GM19397 (cell line): Measurements from ENCODE around the gene ITGB8.
"Not testable (repeated sequence)": the region's sequence is repeated elsewhere in the genome, so short reads cannot be mapped to it uniquely, and the experiment has no call there.

Experiments used
- ATAC-seq: cut with Tn5 transposase; IDR thresholded peaks from one replicate; pipeline ENCODE4 v1.9.1; 2021; ENCODE audit warnings: mild to moderate bottlenecking, moderate library complexity; ENCODE audit not compliant: unreplicated experiment

Gene ITGB8

DNA sequence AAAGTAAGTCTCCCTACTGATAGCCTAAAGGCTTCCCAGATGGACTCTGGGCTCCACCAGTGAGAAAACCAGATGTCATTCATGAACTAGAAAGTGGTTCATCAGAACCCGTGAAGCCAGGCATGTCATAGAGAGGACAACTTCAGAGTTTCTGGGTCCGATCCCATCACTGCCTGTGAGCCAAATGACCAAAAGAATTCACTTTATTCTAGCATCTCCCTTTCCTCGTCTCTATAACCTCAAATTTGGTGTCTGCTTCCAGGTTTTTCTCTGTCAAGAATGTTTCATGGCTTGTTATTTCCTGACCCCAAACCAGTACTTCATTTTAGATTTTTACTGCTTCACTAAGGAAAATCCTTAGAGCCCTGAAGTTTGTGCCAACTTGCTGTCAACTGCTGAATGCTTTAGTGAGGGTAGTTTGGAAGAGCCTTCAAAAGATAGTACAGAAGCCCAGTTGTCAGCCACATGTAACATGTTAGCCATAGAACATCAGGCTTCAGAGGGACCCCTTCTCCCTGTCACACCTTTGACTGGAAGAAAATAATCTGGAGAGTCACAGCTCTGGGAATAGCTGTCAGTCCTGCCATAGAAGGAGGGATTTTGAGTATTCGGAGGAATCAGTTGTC lies 34.0 kb downstream of the ITGB8 start:
- no peak for ATAC-seq

- no peak for ATAC-seq
Measured at GRCh38 chr7:20365486-20365885, 34.8 kb downstream of the ITGB8 start.

GRCh38 chr7:20374399-20374798 lies 43.7 kb downstream of the ITGB8 start:
- ATAC-seq, result no peak

- ATAC-seq, result no peak
Measured at GRCh38 chr7:20376796-20377195, 46.1 kb downstream of the ITGB8 start.

- ATAC-seq, result no peak
Measured at GRCh38 chr7:20381406-20382034, 50.8 kb downstream of the ITGB8 start.

GRCh38 chr7:20383351-20383750 lies 52.7 kb downstream of the ITGB8 start:
- no peak for ATAC-seq

DNA sequence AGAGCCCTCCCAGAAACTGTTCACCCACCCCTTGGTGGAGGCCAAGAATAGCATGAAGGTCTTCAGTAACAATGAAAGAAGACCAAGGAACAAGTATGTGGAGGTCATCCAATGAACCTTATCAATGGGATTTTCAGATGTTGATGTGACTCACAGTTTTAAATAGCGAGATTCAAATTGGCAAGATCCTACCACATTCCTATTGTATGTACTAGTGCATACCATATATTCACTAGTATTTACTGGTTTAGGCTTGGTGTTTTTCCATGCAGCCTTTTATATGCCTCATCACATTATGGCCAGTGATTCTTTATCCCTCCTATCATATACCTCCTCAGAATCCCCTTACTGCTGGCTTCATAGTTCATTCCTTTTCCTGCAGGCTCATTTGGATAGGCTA lies 54.4 kb downstream of the ITGB8 start:
- no peak for ATAC-seq

DNA sequence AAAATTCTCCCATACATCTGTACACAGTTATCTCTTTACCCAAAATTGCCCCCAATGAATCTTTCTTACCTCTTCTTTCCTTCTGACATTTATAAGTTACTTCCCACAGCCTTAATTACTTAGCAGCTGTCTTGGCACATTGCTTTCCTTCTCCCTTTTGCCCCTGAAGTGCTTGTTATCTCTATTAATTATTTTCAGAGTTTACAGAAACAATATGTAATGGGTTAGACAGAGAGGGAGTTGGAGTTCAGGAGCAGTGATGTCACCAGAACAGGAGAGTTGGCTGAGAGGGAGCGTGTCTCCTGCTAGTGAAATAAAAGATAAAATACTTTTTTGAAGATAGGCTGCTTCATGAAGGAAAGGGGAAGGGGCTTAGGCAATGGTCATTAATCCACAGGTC lies 57.4 kb downstream of the ITGB8 start:
- no peak for ATAC-seq

DNA sequence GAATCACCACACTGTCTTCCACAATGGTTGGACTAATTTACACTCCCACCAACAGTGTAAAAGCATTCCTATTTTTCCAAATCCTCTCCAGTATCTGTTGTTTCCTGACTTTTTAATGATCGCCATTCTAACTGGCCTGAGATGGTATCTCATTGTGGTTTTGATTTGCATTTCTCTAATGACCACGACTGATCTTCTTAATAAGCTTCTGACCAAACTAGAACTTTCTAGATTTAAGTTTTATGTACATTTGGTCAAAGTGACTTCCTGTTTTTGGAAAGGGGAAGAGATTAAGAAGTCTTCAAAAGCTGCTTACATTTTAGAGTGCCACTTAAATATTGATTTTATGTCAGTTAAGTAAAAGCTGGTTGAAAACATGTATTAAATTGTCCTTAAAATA lies 58.5 kb downstream of the ITGB8 start:
- not testable (repeated sequence) for ATAC-seq

GRCh38 chr7:20393021-20393610 lies 62.4 kb downstream of the ITGB8 start:
- no peak for ATAC-seq

- no peak for ATAC-seq
Measured at GRCh38 chr7:20393616-20394015, 62.9 kb downstream of the ITGB8 start.

GRCh38 chr7:20394284-20394683 lies 63.6 kb downstream of the ITGB8 start:
- ATAC-seq, result no peak

GRCh38 chr7:20395104-20395503 lies 64.4 kb downstream of the ITGB8 start:
- no peak for ATAC-seq

- ATAC-seq, result peak; percentile 54
Measured at GRCh38 chr7:20395511-20395910, 64.8 kb downstream of the ITGB8 start.

GRCh38 chr7:20399521-20399920 lies 68.8 kb downstream of the ITGB8 start:
- no peak for ATAC-seq

- ATAC-seq, result no peak
Measured at GRCh38 chr7:20401861-20402746, 71.4 kb downstream of the ITGB8 start.

DNA sequence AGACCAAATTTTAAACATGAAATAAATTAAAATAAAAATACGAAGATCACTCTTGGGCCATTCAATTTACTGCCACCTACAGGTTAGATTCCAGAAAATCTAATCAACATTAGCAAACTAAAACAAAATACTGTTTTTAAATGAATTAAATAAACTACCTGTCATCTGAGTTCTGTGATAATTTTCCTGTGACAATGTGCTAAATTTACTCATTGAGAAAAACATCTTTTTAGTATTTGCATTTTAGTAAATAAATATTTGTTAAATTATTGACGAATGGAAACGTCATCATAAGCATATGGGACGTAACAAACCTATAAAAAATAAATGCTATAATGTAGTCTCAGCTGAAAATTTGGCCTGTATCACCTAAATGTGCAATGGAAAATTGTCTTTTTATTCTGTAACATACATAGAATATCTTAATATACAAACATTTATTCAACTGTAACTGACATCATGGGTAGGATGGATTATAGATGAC lies 72.1 kb downstream of the ITGB8 start:
- no peak for ATAC-seq

DNA sequence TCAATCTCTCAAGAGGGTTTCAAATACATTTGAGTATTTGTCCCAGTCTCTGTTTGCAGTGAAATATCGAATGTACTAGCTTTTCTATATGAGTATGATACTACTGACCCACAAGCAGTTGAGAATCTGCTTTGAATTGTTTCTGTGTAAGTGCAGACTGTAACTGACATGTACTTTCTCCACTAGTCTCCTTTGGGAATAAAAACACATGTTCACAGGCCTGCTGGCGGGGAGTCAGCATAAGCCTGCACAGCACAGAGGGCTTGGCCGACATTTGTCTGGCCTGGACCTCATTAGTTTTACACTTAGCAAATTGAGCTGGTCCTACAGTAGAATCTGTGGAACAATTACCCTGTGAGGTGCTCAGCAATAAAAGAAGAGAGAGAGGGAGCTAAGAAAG lies 72.6 kb downstream of the ITGB8 start:
- no peak for ATAC-seq

- ATAC-seq, result no peak
Measured at GRCh38 chr7:20404320-20404719, 73.6 kb downstream of the ITGB8 start.

- ATAC-seq, result no peak
Measured at GRCh38 chr7:20407585-20408466, 77.1 kb downstream of the ITGB8 start.

DNA sequence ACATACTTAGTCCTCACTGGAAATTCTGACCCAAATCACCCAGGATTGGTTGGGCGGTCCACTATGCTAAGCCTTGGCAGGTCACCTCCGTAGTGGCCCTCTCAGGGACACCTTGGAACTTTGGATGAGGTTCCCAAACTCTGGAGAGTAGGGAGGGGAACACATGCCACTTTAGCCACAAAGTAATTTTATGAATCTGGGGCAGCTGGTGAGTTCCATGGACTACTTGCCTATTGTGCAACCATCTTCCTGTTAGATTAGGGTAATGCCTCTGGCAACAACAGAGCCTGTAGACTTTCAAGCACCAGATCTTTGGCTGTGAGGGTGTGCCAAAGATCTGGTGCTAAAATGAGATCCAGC lies 77.7 kb downstream of the ITGB8 start:
- ATAC-seq, result no peak
